Left ventricle myocardium inferior (tissue), 1 donor: ENCODE measurements around the gene MTMR12. TPM values are rescaled to one million over a fixed set of nuclear protein-coding genes. Genes with fewer than 3 reads are reported as not detected.

Source experiments
- DNase-seq: peaks from one replicate; pipeline ENCODE4 v3.0.0-alpha.2; 2020
- H3K27ac ChIP-seq: fragments of 200-600 bp; replicated peaks from 2 replicates; pipeline ENCODE4 v1.8.0; 2021
- H3K27me3 ChIP-seq: fragments of 200-600 bp; 2 replicates; pipeline ENCODE4 v1.8.0; 2021; ENCODE audit warnings: low read depth
- H3K36me3 ChIP-seq: fragments of 200-600 bp; 2 replicates; pipeline ENCODE4 v1.8.0; 2021
- H3K4me1 ChIP-seq: fragments of 200-600 bp; 2 replicates; pipeline ENCODE4 v1.8.0; 2021
- H3K4me3 ChIP-seq: fragments of 200-600 bp; 2 replicates; pipeline ENCODE4 v1.8.0; 2021; ENCODE audit warnings: mild to moderate bottlenecking, moderate library complexity
- H3K9me3 ChIP-seq: fragments of 200-600 bp; replicated peaks from 2 replicates; pipeline ENCODE4 v1.8.0; 2021
- CTCF ChIP-seq: fragments of 200-600 bp; IDR thresholded peaks from 2 replicates; pipeline ENCODE4 v1.8.0; 2021; ENCODE audit warnings: antibody characterized with exemption, mild to moderate bottlenecking, borderline replicate concordance
- intact Hi-C: fragments of 100-400 bp; cut with micrococcal nuclease; formaldehyde crosslinking; loops from one replicate; pipeline ENCODE4 v1.11.0; 2022
- long read RNA-seq: library from polyadenylated mRNA; unstranded; transcript quantifications from one replicate; pipeline ENCODE4 v2.0.0, GENCODE V29; 2021
- total RNA-seq: library from RNA; stranded (reverse); fragmentation: NEBNext Ultra II Directional; extraction: Animal tissue kit (Norgen Biotek cat#: 25700); gene quantifications from one replicate; pipeline ENCODE4 v1.2.1, GENCODE V29; 2021
- donor health status: DM: no; HTN: yes; CAD: no; lungs with severe emphysema.

MTMR12 gene
- 13.8 TPM for total RNA-seq
- long read RNA-seq, full-length matches to known transcripts = 1 of 21 reads
- long read RNA-seq, partial matches to known transcripts = 0 of 21 reads
- long read RNA-seq, other reads (novel, unspliced or antisense) = 20 of 21 reads

- Histone ChIP-seq H3K27me3 (no peaks in the 10 kb centered on the region), H3K4me3 (peak within 1 kb of the TSS; percentile 86), H3K9me3 (no peaks in the 10 kb centered on the region), H3K4me1 (peaks cover 56% of the 10 kb centered on the region), H3K27ac (peak within 1 kb of the TSS; percentile 99), H3K36me3 (no peaks in the 10 kb centered on the region)
- DNase-seq = peak; percentile 100
- intact Hi-C loops = no loop called here
- no peak for TF ChIP-seq CTCF
These were observed at the start of gene MTMR12 for GRCh38 chr5:32312595-32313332. Gene MTMR12 (minus strand): TSS chr5:32312939. CDS start chr5:32312838, 101 bp downstream.

- no peak for TF ChIP-seq CTCF
- peaks cover 70% of the 10 kb centered on the region for H3K36me3 ChIP-seq
- no peak overlapping the region for H3K27ac ChIP-seq
- H3K27me3 ChIP-seq = no peaks in the 10 kb centered on the region
- intact Hi-C loops = no loop called here
- H3K9me3 ChIP-seq = no peaks in the 10 kb centered on the region
- no peak for DNase-seq
- H3K4me3 ChIP-seq = no peak overlapping the region
- no peaks in the 10 kb centered on the region for H3K4me1 ChIP-seq
These were observed 49.8 kb upstream of the MTMR12 start for GRCh38 chr5:32362527-32362926.

GRCh38 chr5:32360906-32361305 is 48.2 kb upstream of the MTMR12 start:
- no peaks in the 10 kb centered on the region for H3K4me1 ChIP-seq
- H3K36me3 ChIP-seq = peaks cover 83% of the 10 kb centered on the region
- H3K9me3 ChIP-seq = no peaks in the 10 kb centered on the region
- intact Hi-C loops = no loop called here
- no peak overlapping the region for H3K27ac ChIP-seq
- no peaks in the 10 kb centered on the region for H3K27me3 ChIP-seq
- TF ChIP-seq CTCF = no peak
- DNase-seq = no peak
- H3K4me3 ChIP-seq = no peak overlapping the region

GRCh38 chr5:32358611-32359010 is 45.9 kb upstream of the MTMR12 start:
- no peaks in the 10 kb centered on the region for H3K9me3 ChIP-seq
- H3K4me3 ChIP-seq = no peak overlapping the region
- H3K27ac ChIP-seq = no peak overlapping the region
- H3K36me3 ChIP-seq = peaks cover 87% of the 10 kb centered on the region
- no peaks in the 10 kb centered on the region for H3K27me3 ChIP-seq
- intact Hi-C loops = no loop called here
- DNase-seq = no peak
- no peaks in the 10 kb centered on the region for H3K4me1 ChIP-seq
- no peak for TF ChIP-seq CTCF

- no peaks in the 10 kb centered on the region for H3K27me3 ChIP-seq
- intact Hi-C loops = no loop called here
- no peak for TF ChIP-seq CTCF
- H3K4me1 ChIP-seq = no peaks in the 10 kb centered on the region
- peaks cover 83% of the 10 kb centered on the region for H3K36me3 ChIP-seq
- no peak overlapping the region for H3K4me3 ChIP-seq
- DNase-seq = no peak
- H3K27ac ChIP-seq = no peak overlapping the region
- no peaks in the 10 kb centered on the region for H3K9me3 ChIP-seq
These were observed 44.9 kb upstream of the MTMR12 start for GRCh38 chr5:32357658-32358057.
